Stimulated activated CD8-positive, alpha-beta memory T cell treated with anti-CD3 and anti-CD28 coated beads, Interleukin-15, amount 100 ng/mL, for 4 hours (primary cell): ENCODE measurements around the gene SPRY2.
"Not testable (repeated sequence)": the region's sequence is repeated elsewhere in the genome, so short reads cannot be mapped to it uniquely, and the experiment has no call there.

Source experiments
- DNase-seq, 2 donors: peaks; one replicate each; pipeline ENCODE4 v3.0.0-alpha.2; 2020; ENCODE audit warnings: low read depth in 2 of 2

Gene SPRY2

GRCh38 chr13:80341101-80341755, at the start of gene SPRY2:
SPRY2 (minus strand) TSS chr13:80341126; CDS start chr13:80337705, 3,421 bp downstream.
- DNase-seq = no peak

- no peak for DNase-seq
These were observed 49.4 kb upstream of the SPRY2 start for GRCh38 chr13:80390338-80390737.

- DNase-seq = no peak
These were observed 48.4 kb upstream of the SPRY2 start for GRCh38 chr13:80389073-80390038.

- DNase-seq = no peak
These were observed 47.6 kb upstream of the SPRY2 start for GRCh38 chr13:80388506-80388905.

- DNase-seq = no peak
These were observed 45.7 kb upstream of the SPRY2 start for GRCh38 chr13:80386592-80386991.

- DNase-seq = no peak
These were observed 45.1 kb upstream of the SPRY2 start for GRCh38 chr13:80386002-80386401.

GRCh38 chr13:80382576-80382975, 41.6 kb upstream of the SPRY2 start:
- DNase-seq = no peak

- no peak for DNase-seq
These were observed 38.3 kb upstream of the SPRY2 start for GRCh38 chr13:80379245-80379644.

GRCh38 chr13:80376554-80376953, 35.6 kb upstream of the SPRY2 start:
- no peak for DNase-seq

GRCh38 chr13:80374901-80375300, 34.0 kb upstream of the SPRY2 start:
- DNase-seq = no peak

GRCh38 chr13:80374444-80374843, 33.5 kb upstream of the SPRY2 start:
- no peak for DNase-seq

- DNase-seq = no peak
These were observed 31.0 kb upstream of the SPRY2 start for GRCh38 chr13:80371840-80372509.

GRCh38 chr13:80367473-80367872, 26.5 kb upstream of the SPRY2 start:
- DNase-seq = no peak

GRCh38 chr13:80363890-80364503, 23.1 kb upstream of the SPRY2 start:
- no peak for DNase-seq

- DNase-seq = no peak
These were observed 21.6 kb upstream of the SPRY2 start for GRCh38 chr13:80362481-80362880.

- no peak for DNase-seq
These were observed 21.0 kb upstream of the SPRY2 start for GRCh38 chr13:80361883-80362327.

GRCh38 chr13:80361298-80361697, 20.4 kb upstream of the SPRY2 start:
- no peak for DNase-seq

GRCh38 chr13:80360453-80360800, 19.5 kb upstream of the SPRY2 start:
- DNase-seq = no peak

GRCh38 chr13:80359778-80360452, 19.0 kb upstream of the SPRY2 start:
- DNase-seq = no peak

- DNase-seq = no peak
These were observed 18.5 kb upstream of the SPRY2 start for GRCh38 chr13:80359414-80359777.

GRCh38 chr13:80355496-80356094, 14.7 kb upstream of the SPRY2 start:
- DNase-seq = not testable (repeated sequence)
